Neural cell (in vitro differentiated cells): ENCODE measurements around the gene DHRS1. TPM values are rescaled to one million over a fixed set of nuclear protein-coding genes. Genes with fewer than 3 reads are reported as not detected.

Experiments
- H2AFZ ChIP-seq: fragments of 200-600, 300-800 bp; sonication (generic), shearing (Covaris generic); 2 replicates; pipeline ENCODE4 v1.6.0; 2014; ENCODE audit warnings: low read depth, mild to moderate bottlenecking, antibody characterized with exemption, low read length, moderate library complexity
- H3F3A ChIP-seq: fragments of 200-600 bp; shearing (Covaris generic); 2 replicates; pipeline ENCODE4 v1.6.1; 2016; ENCODE audit warnings: mild to moderate bottlenecking, moderate library complexity, mixed read lengths, antibody characterized with exemption, low read length; ENCODE audit not compliant: insufficient read depth, poor library complexity, severe bottlenecking
- H3K27ac ChIP-seq: fragments of 200-600, 300-800 bp; sonication (generic), shearing (Covaris generic); 2 replicates; pipeline ENCODE4 v1.5.1; 2014; ENCODE audit warnings: mild to moderate bottlenecking, low read length, moderate library complexity
- H3K27me3 ChIP-seq: fragments of 300-800, 200-600 bp; sonication (generic), shearing (Covaris generic); 2 replicates; pipeline ENCODE4 v1.6.0; 2014; ENCODE audit warnings: mild to moderate bottlenecking, low read depth, low read length, moderate library complexity; ENCODE audit not compliant: insufficient read depth
- H3K36me3 ChIP-seq: fragments of 300-800, 200-600 bp; sonication (generic), shearing (Covaris generic); 2 replicates; pipeline ENCODE4 v1.5.1; 2014; ENCODE audit warnings: mild to moderate bottlenecking, antibody characterized with exemption, low read length, moderate library complexity; ENCODE audit not compliant: insufficient read depth
- H3K4me2 ChIP-seq: fragments of 300-800, 200-600 bp; sonication (generic), shearing (Covaris generic); 2 replicates; pipeline ENCODE4 v1.6.0; 2014; ENCODE audit warnings: mild to moderate bottlenecking, low read length
- H3K4me3 ChIP-seq: fragments of 300-800, 200-600 bp; sonication (generic), shearing (Covaris generic); 2 replicates; pipeline ENCODE4 v1.5.1; 2014; ENCODE audit warnings: mild to moderate bottlenecking, low read length, moderate library complexity
- H3K79me2 ChIP-seq: fragments of 200-600 bp; shearing (Covaris generic); replicated peaks from 2 replicates; pipeline ENCODE4 v1.6.0; 2014; ENCODE audit warnings: mild to moderate bottlenecking, low read length, moderate library complexity; ENCODE audit not compliant: insufficient read depth
- H3K9ac ChIP-seq: fragments of 300-800, 200-600 bp; sonication (generic), shearing (Covaris generic); 2 replicates; pipeline ENCODE4 v1.6.1; 2016; ENCODE audit warnings: mild to moderate bottlenecking, low read length, mixed read lengths
- H3K9me2 ChIP-seq: fragments of 200-600 bp; shearing (Covaris generic); 2 replicates; pipeline ENCODE4 v1.6.1; 2016; ENCODE audit warnings: mild to moderate bottlenecking, low read length, mixed read lengths; ENCODE audit not compliant: insufficient read depth
- H3K9me3 ChIP-seq: fragments of 200-600, 300-800 bp; sonication (generic), shearing (Covaris generic); 2 replicates; pipeline ENCODE4 v1.6.1; 2016; ENCODE audit warnings: mild to moderate bottlenecking, mixed run types, low read length, moderate library complexity, mixed read lengths
- H4K20me1 ChIP-seq: fragments of 200-600 bp; shearing (Covaris generic); 2 replicates; pipeline ENCODE4 v1.6.1; 2016; ENCODE audit warnings: mild to moderate bottlenecking, mixed run types; ENCODE audit not compliant: insufficient read depth
- CTCF ChIP-seq: fragments of 450-650 bp; IDR thresholded peaks from 2 replicates; pipeline ENCODE4 v1.5.1; 2014; ENCODE audit warnings: antibody characterized with exemption, mild to moderate bottlenecking, moderate library complexity; ENCODE audit not compliant: poor library complexity, severe bottlenecking
- EP300 ChIP-seq: fragments of 450-650 bp; conservative IDR thresholded peaks from 2 replicates; pipeline ENCODE4 v1.6.1; 2014; ENCODE audit warnings: antibody characterized with exemption, mild to moderate bottlenecking, moderate library complexity; ENCODE audit not compliant: poor library complexity, severe bottlenecking
- EZH2 ChIP-seq: fragments of 200-600, 300-800 bp; shearing (Covaris generic), sonication (generic); IDR thresholded peaks from 2 replicates; pipeline ENCODE4 v1.6.1; 2014; ENCODE audit warnings: antibody characterized with exemption, low read length, borderline replicate concordance, mild to moderate bottlenecking; ENCODE audit not compliant: insufficient read depth, poor library complexity, severe bottlenecking
- MXI1 ChIP-seq: fragments of 450-650 bp; conservative IDR thresholded peaks from 2 replicates; pipeline ENCODE4 v1.6.1; 2014; ENCODE audit warnings: antibody characterized with exemption, mild to moderate bottlenecking; ENCODE audit not compliant: poor library complexity, severe bottlenecking
- POLR2AphosphoS5 ChIP-seq: IDR thresholded peaks from 2 replicates; pipeline ENCODE4 v1.6.1; 2012
- RAD21 ChIP-seq: fragments of 450-650 bp; conservative IDR thresholded peaks from 2 replicates; pipeline ENCODE4 v1.6.1; 2014; ENCODE audit warnings: antibody characterized with exemption, mild to moderate bottlenecking, moderate library complexity
- SMC3 ChIP-seq: fragments of 450-650 bp; conservative IDR thresholded peaks from 2 replicates; pipeline ENCODE4 v1.6.1; 2014; ENCODE audit warnings: antibody characterized with exemption, mild to moderate bottlenecking, moderate library complexity; ENCODE audit not compliant: poor library complexity
- TAF1 ChIP-seq: IDR thresholded peaks from 2 replicates; pipeline ENCODE4 v1.6.1; 2012; ENCODE audit warnings: low read depth
- polyA plus RNA-seq: library from polyadenylated mRNA; depleted of rRNA; stranded (reverse); fragments of >200 nt; gene quantifications from 2 replicates; pipeline ENCODE4 v1.2.3, GENCODE V29; 2014
- TF ChIP-seq, protein P1 (sequence below): IDR thresholded peaks from 2 replicates; pipeline ENCODE4 v1.6.1; 2012; ENCODE audit warnings: borderline replicate concordance

Gene DHRS1
- polyA plus RNA-seq, 1 donor from 2014 or later, result 6.9 TPM

DNA sequence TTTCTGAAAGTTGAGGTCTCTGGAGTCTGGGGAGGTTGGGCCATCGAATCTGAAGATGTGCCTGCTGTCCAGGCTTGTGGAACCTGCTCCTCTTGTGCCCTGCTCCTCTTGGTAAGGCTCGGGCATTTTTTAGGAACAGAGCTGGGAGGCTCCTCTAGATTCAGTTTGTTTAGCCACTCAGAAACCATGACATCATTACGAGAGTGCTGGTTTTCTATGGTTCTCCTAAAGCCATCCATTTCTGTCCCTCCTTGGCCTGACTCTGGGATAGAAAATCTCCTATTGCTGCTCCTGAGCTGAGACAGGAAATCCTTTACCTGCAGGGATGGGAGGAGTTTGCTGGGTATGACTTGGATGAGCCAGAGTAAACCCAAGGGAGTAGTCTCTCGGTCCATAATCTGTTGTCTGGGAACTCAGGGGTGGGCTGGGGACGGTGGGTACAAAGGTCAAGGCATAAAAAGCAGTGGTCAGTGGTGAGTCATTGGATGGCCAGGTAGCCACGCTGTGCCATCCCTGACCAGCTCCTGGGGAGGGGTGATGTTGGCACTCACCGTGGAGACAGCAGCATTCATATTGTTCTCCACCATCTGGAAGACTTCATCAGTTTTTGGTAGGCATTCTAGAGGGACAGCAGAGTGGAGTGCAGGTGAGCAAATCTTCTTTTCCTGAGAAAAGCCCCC lies 37.7 kb upstream of the DHRS1 start:
- peaks cover 95% of the 10 kb centered on the region for H3K27me3 ChIP-seq

DNA sequence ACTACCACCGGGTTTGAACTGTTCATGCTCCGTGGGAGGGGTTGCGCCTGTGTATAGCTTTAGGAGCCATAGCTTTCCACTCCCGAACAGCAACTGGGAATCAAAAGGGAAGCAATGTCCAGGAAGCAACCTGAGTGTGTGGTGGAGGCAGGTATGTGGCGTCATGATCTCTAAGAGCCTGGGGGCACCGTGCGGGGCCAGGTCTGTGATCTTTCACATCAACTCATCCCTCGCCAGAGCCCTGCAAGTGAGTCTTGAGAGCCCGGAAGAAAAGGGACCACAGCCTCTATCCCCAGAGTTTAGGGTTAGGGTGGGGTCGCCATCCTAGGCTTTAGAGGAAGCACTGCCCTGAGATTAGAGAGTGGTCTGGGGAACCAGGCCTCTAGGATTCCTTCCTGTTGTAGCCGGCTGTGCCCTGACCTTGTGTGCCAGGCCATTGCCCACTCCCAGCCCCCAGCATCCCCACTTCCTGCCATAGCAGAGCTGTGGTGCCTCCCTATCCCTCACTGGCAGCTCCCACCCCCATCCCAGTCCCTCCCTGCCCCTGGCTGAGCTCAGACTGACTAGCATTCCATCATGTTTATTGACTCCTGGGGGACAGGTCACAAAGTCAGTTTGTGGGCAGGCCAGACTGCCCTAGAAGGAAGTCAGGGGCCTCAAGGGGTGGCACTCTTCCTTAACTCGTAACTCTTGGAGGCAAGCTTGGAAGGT lies 36.0 kb upstream of the DHRS1 start:
- Histone ChIP-seq H3K79me2 (no peaks in the 10 kb centered on the region), H3K9me3 (no peaks in the 10 kb centered on the region), H3K9me2 (no peaks in the 10 kb centered on the region), H3K36me3 (no peaks in the 10 kb centered on the region), H3K27me3 (peaks cover 98% of the 10 kb centered on the region), H3K27ac (no peak overlapping the region), H4K20me1 (no peaks in the 10 kb centered on the region), H3F3A (no peaks in the 10 kb centered on the region), H2AFZ (no peak overlapping the region), H3K9ac (no peak overlapping the region), H3K4me3 (no peak overlapping the region), H3K4me2 (no peak overlapping the region)
- TF ChIP-seq SMC3 (no peak), TAF1 (no peak), EZH2 (no peak), EP300 (no peak), MXI1 (no peak), POLR2AphosphoS5 (no peak), CTCF (no peak)
- TF ChIP-seq, protein P1, sequence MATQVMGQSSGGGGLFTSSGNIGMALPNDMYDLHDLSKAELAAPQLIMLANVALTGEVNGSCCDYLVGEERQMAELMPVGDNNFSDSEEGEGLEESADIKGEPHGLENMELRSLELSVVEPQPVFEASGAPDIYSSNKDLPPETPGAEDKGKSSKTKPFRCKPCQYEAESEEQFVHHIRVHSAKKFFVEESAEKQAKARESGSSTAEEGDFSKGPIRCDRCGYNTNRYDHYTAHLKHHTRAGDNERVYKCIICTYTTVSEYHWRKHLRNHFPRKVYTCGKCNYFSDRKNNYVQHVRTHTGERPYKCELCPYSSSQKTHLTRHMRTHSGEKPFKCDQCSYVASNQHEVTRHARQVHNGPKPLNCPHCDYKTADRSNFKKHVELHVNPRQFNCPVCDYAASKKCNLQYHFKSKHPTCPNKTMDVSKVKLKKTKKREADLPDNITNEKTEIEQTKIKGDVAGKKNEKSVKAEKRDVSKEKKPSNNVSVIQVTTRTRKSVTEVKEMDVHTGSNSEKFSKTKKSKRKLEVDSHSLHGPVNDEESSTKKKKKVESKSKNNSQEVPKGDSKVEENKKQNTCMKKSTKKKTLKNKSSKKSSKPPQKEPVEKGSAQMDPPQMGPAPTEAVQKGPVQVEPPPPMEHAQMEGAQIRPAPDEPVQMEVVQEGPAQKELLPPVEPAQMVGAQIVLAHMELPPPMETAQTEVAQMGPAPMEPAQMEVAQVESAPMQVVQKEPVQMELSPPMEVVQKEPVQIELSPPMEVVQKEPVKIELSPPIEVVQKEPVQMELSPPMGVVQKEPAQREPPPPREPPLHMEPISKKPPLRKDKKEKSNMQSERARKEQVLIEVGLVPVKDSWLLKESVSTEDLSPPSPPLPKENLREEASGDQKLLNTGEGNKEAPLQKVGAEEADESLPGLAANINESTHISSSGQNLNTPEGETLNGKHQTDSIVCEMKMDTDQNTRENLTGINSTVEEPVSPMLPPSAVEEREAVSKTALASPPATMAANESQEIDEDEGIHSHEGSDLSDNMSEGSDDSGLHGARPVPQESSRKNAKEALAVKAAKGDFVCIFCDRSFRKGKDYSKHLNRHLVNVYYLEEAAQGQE, result no peak

More for the DNA sequence above, 37.7 kb upstream of the DHRS1 start:
- Histone ChIP-seq H3K27ac (no peak overlapping the region), H4K20me1 (no peaks in the 10 kb centered on the region), H3K4me2 (no peak overlapping the region), H3K4me3 (no peak overlapping the region), H3K9me3 (no peaks in the 10 kb centered on the region), H3K9me2 (no peaks in the 10 kb centered on the region), H3F3A (no peaks in the 10 kb centered on the region), H2AFZ (no peak overlapping the region), H3K79me2 (no peaks in the 10 kb centered on the region), H3K36me3 (no peaks in the 10 kb centered on the region), H3K9ac (no peak overlapping the region)
- TF ChIP-seq, protein P1, result no peak
- TF ChIP-seq TAF1 (no peak), RAD21 (no peak), EP300 (no peak), CTCF (no peak)
